WTC11 (cell line): ENCODE measurements around the gene SLC38A4.

ENCODE experiments used
- ATF1 ChIP-seq: sonication (generic); formaldehyde crosslinking; IDR thresholded peaks from 2 replicates; pipeline ENCODE4 v1.8.1; 2023; ENCODE audit warnings: mild to moderate bottlenecking, moderate library complexity, missing genetic modification reagents
- ATF6 ChIP-seq: sonication (generic); formaldehyde crosslinking; IDR thresholded peaks from 2 replicates; pipeline ENCODE4 v1.8.1; 2023; ENCODE audit warnings: mild to moderate bottlenecking, missing genetic modification reagents
- CBFB ChIP-seq: sonication (generic); formaldehyde crosslinking; IDR thresholded peaks from 2 replicates; pipeline ENCODE4 v1.8.1; 2022; ENCODE audit warnings: mild to moderate bottlenecking, low read depth, missing genetic modification reagents
- CREB1 ChIP-seq: sonication (generic); formaldehyde crosslinking; IDR thresholded peaks from 2 replicates; pipeline ENCODE4 v1.8.0; 2023; ENCODE audit warnings: mild to moderate bottlenecking, missing genetic modification reagents
- CTCF ChIP-seq: fragments of 200-600 bp; IDR thresholded peaks from 2 replicates; pipeline ENCODE4 v1.8.0; 2022; ENCODE audit warnings: antibody characterized with exemption
- E2F5 ChIP-seq: sonication (generic); formaldehyde crosslinking; IDR thresholded peaks from 2 replicates; pipeline ENCODE4 v1.8.1; 2022; ENCODE audit warnings: mild to moderate bottlenecking, moderate library complexity, missing genetic modification reagents
- ERG ChIP-seq: fragments of 250-450 bp; sonication (Bioruptor Pico); IDR thresholded peaks from 2 replicates; pipeline ENCODE4 v1.8.0; 2021; ENCODE audit warnings: mild to moderate bottlenecking
- ETV6 ChIP-seq: sonication (generic); formaldehyde crosslinking; IDR thresholded peaks from 2 replicates; pipeline ENCODE4 v1.8.1; 2022; ENCODE audit warnings: mild to moderate bottlenecking, missing genetic modification reagents
- NR3C1 ChIP-seq: sonication (generic); formaldehyde crosslinking; conservative IDR thresholded peaks from 2 replicates; pipeline ENCODE4 v1.8.1; 2023; ENCODE audit warnings: low read depth, mild to moderate bottlenecking, missing genetic modification reagents
- SMAD4 ChIP-seq: sonication (generic); formaldehyde crosslinking; IDR thresholded peaks from 2 replicates; pipeline ENCODE4 v1.8.0; 2022; ENCODE audit warnings: mild to moderate bottlenecking, missing genetic modification reagents
- ZNF219 ChIP-seq: sonication (generic); formaldehyde crosslinking; IDR thresholded peaks from 2 replicates; pipeline ENCODE4 v1.8.0; 2023; ENCODE audit warnings: missing genetic modification reagents, mild to moderate bottlenecking, borderline replicate concordance
- ZNF263 ChIP-seq: sonication (generic); formaldehyde crosslinking; IDR thresholded peaks from 2 replicates; pipeline ENCODE4 v1.8.1; 2022; ENCODE audit warnings: low read depth, mild to moderate bottlenecking, moderate library complexity, missing genetic modification reagents

GRCh38 chr12:46804054-46804453 lies 21.7 kb downstream of the SLC38A4 start:
- TF ChIP-seq CTCF, result no peak
- TF ChIP-seq ZNF263 (CRISPR knock-in tag), result no peak
- no peak for TF ChIP-seq ETV6 (CRISPR knock-in tag)
- TF ChIP-seq ERG (CRISPR knock-in tag), result no peak
- TF ChIP-seq ATF6, result no peak
- TF ChIP-seq ATF1 (CRISPR knock-in tag), result no peak
- no peak for TF ChIP-seq ZNF219 (CRISPR knock-in tag)
- TF ChIP-seq E2F5 (CRISPR knock-in tag), result no peak
- no peak for TF ChIP-seq CREB1 (CRISPR knock-in tag)
- TF ChIP-seq SMAD4 (CRISPR knock-in tag), result no peak
- TF ChIP-seq NR3C1 (CRISPR knock-in tag), result no peak
- TF ChIP-seq CBFB (CRISPR knock-in tag), result no peak
